Activated T-cell treated with anti-CD3 and anti-CD28 coated beads for 24 hours (primary cell): ENCODE results near the gene CELF2.

Experiments
- DNase-seq: peaks from one replicate; pipeline ENCODE4 v3.0.0-alpha.2; 2020; ENCODE audit warnings: low read depth

Gene CELF2

DNA sequence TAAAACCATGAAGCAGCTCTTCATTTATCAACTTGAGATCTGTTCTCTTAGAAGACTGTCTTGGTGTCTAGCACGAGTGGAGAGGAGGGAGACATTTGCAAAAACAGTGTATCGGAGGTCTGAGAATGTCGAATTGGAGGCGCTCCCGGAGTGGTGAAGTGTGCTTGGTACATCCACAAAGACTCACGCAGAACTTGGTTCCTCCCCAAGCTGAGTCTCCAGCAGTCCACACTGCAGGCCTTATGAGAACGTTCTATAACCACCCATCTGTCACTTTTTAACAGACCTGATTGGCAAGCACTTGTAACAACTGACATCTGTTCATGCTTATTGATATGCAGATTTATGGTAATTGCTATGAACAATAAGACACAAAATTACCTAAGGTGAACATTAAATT, 261.6 kb downstream of the CELF2 start:
- no peak for DNase-seq

DNA sequence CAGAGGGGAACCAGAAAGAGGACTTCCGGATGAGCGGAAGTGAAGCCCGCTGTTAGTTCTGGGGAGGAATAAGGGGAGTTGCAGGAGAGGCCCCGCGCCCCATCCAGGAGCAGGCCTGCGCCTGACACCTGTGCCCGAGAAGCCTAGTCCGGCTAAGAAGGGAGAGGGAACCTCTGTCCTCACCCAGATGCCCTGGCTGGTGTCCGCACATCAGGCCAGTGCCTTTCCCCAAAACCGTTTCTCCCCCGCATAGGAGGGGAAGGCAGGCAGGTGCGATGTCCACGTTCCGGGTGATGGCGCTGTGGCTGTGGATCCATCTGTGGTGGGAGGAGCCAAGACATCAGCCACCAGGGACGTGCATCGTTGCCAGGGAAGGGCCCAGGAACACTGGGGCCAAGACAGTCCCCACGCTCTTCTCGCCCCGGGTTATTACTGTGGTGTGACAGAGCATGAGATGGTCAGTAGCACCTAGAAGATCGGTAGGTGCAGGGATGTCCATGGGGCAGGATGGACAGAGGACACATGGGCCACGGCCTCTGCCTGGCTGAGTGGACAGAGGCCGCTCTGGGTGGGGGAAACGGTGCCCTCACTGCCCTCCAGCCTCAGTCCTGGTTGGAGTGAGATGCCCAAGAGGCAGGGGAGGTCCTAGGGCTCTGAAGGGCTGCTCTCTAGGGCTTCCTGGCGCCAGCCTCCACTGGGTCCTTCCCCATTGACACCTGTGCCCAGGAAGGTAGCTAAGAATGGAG, 262.7 kb downstream of the CELF2 start:
- DNase-seq, result no peak

DNA sequence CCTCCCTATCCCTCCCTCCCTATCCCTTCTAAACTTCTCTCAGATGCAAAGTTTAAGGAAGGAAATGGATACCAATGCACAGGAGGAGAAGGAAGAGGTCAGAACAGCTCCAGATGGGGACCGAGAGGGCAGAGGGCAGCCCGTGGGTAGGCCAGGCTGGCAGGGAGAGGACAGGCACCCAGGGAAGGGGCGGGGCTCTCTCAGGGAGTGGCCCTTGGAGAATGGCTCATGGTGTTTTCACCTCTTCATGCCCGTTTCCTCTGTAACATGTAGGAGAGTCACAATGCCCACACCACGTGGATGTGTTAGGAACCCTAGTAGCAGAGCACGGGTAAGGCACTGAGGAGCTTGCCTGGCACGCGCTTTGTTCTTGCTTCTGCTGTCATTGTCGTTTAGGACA, 264.5 kb downstream of the CELF2 start:
- no peak for DNase-seq

DNA sequence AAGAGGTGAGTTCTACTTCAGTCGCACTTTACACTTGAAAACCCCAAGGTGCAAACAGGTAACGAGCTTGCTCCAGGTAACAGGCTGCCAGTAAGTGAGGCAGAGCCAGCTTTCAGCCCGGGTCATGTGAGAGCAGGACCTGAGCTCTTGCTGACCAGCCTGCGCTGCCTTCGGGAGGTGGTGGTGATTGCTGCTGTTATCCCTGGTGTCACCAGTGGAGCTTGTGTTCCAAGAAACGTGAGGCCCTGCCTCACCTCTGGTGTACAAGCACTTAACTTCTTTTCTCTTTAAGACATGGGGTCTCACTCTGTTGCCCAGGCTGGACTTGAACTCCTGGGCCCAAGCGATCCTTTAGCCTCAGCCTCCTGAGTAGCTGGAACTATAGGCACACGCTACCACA, 265.0 kb downstream of the CELF2 start:
- no peak for DNase-seq

DNA sequence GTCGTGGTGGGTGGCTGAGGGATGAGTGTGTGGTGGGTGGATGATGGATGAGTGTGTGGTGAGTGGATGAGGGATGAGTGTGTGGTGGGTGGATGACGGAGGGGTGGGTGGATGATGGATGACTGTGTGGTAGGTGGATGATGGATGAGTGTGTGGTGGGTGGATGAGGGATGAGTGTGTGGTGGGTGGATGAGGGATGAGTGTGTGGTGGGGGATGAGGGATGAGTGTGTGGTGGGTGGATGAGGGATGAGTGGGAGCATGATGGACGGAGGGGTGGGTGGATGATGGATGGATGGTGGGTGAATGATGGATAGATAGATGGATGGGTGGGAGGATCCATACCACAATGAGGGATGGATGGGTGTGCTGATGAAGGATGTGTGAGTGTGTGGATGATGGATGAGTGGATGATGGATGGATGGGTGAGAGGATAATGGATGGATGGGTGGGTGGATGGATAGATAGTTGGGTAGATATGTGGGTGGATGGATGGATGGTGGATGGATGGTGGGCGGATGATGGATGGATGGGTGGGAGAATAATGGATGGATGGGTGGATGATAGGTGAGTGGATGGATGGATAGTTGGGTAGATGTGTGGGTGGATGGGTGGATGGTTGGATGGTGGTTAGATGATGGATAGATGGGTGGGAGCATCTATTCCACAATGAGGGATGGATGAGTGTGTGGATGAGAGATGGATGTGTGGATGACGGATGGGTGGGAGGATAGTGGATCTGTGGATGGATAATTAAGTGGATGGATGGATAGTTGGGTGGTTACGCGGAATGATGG, 266.8 kb downstream of the CELF2 start:
- no peak for DNase-seq

DNA sequence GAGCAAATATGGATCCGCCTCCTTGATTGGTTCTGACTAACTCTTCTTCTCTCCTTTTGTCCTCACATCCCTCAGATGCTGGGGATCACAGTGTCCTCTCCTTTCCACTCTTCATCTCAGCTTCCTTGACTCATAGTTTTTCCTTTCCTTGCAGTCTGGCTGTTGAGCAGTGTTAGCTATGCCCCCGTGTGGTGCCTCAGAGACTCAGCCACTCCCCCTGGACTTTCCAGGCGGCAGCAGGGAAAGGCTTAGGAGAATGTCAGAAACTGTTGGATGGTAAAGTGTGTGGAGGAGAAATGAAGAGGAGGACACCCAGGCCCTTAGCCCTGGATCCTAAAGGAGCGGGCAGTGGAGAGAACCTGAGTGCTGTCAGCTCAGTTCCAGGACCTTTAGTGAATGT, 267.5 kb downstream of the CELF2 start:
- no peak for DNase-seq

DNA sequence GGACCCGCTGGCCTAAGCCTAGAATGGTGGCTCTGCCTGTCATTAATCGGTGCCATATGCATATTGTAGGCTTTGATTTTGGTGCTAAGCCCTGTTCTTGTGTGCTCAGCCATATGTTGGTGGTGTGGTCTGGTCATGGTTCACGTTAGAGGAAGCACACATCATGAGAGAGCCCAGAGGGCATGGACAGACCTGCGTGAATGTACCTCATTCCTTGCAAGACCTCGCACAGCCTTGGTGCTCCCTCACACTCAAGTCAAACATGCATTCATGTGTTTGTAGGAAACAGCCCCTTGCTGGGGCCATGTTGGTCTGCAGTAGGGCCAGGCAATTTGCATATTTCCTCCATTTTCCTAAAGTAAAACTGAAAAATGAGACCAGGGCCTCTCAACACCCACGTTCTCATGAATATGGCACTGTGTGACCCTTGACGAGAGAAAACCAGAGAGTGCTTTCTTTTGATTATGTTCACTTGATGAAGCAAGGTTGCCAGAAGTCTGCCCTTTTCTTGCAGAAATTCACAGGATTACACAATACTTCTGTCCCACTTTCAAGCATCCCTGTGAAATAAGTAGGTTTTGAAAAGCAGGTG, 268.7 kb downstream of the CELF2 start:
- no peak for DNase-seq

DNA sequence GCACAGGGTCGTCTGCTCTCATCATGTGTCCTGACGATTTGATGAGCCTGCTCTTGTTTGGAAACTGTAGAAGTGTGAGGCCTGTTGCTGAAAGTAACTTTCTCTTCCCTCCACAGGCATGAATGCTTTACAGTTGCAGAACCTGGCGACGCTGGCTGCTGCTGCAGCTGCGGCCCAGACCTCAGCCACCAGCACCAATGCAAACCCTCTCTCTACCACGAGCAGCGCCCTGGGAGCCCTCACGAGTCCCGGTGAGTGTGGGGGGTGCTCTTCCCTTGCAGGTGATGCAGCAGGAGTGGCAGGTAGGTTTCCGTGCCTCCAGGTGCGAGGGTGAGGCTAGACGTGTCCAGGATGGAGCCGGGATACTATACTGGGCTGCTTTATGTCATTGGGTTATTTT, 270.6 kb downstream of the CELF2 start:
- no peak for DNase-seq

DNA sequence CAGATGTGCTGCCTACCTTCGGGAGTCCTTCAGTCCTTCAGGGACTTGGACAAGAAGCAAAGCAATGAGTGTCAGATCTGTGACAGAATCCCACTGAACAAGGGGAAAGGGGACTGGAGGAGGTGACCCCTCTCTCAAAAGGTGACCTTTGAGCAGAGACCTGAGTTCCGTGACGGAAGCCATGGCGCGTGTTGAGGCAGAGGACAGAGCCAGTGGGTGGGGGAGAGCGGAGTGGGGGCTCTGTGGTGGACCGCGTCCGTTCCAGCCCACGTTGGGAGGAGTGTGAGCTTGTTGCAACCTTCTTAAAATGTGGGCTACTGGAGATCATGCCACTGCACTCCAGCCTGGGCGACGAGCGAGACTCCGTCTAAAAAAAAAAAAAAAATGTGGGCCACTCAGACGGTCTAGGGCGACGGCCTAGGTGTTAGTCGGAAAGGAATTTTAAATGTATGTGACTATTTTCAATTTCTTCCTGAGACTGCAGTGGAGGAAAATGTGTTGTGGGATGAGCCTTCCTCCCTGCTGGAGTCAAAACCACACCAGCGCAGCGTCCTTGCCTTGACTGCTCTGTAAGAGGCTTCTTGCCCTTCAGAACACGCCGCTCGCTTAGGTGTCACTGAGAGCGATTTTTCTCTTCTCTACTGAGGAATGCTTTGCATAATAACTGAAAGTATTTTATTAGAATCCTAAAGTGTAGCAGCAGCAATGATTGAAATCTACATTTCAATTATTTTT, 272.7 kb downstream of the CELF2 start:
- DNase-seq, result no peak

DNA sequence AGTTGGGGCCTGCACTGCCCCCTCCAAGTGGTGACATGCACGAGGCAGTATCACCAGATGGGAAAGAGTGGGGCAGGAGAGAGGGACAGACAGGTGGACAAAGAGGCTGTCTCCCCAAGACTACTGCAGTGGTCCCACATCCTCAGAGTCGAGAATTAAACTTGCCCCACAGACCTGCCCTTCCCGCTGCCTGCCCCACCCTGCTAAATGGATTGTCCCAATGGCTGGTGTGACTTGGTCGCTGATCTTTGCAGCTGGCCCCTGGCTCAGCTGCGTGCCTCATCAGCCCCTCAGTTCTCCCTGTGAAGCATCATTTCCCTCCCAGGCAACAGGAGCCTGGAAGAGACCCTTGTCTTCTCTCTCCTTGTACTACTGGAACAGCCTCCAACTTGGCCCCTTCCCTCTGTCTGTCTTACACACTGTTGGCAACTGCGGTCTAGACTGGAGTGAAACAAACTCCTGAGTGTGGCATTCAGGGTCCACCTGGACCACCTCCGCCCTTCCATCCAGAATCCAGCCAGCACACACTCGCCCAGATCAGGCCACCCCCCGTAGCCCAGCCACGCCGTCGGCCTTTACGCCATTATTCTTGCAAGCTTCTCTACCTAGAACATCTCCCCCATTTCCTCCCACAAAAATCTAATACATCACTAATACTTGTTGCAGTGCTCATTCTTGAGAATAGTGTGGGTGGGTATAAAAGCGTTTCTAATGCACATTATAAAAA, 275.1 kb downstream of the CELF2 start:
- DNase-seq, result no peak

DNA sequence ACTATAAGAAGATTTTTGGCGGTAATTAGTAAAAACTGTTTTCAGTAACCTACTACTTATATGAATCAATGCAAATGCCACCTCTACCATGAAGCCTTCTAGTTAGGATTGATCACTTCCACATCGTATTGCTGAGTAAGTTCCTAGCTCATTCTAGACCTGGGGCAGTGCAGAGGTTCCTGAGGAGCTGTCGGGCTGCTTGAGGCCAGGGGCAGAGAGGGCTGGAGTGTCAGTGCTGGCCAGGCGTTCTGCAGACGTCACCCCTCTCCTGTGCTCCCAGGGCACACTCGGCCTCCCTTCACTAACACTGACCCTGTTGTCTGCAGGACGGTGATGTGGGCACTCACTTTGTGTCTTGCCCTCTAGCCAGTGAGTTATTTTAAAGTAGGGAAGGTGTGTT, 275.7 kb downstream of the CELF2 start:
- DNase-seq, result no peak

DNA sequence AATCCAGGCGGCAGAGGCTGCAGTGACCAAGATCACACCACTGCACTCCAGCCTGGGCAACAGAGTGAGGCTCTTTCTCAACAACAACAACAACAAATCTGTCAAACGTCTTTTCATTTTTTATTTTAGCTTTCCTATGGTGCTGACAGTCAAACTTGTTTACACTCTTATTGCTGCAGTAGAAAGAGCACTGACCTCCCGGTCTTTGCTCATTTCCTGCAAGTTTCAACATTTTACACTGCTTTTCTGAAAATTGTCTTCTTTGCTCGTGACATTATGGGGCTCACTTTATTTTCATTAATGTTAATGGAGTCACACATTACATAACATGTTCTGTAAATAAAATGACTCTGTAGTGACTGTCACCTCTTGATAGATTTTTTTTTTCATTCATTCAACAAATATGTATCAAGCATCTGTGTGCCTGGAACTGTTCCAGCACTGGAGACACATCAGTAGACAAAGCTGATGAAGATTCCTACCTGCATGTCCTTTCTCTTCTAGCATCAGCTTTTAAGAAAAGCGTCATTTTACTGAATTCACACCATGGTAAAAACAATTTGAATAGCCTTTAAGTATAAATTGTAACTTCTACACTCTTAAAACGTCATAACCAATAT, 277.3 kb downstream of the CELF2 start:
- no peak for DNase-seq

DNA sequence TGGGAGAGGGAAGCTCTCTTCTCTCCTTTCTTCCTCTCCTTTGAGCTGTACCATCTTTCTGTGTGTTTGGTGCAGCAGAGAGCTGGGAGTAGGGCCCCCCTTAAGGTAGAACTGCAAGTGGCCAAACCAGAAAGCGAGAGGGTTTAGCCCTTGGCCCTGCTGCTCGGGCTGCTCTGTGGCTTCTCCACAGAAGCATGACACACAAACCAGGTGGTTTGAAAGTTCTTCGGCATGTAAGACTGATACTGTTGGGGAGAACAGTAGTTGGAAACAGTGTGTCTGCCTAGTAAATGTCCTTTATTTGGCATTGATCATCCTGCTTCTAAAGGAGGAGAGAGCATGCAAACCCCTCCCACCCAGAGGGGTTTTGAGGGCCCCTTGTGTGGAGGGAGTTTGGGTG, 277.8 kb downstream of the CELF2 start:
- no peak for DNase-seq

DNA sequence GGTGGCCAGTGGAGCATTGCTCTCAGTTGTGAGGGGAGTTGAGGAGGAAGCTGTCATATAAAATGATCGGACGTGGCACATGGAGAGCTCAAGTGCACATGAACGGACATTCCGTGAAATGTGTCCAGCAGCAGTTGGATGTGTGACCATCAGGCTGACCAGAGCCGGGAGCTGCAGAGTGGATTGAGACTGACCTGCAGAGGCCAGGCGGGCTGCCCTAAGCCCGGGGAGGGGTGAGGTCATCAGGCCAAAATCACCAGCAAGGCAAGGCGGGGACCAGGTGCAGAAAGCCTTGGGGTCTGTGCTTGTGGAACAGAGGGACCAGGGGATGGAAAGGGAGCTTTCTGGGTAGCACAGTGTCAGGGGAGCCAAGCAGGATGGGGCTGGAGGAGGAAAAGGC, 279.5 kb downstream of the CELF2 start:
- DNase-seq, result no peak

DNA sequence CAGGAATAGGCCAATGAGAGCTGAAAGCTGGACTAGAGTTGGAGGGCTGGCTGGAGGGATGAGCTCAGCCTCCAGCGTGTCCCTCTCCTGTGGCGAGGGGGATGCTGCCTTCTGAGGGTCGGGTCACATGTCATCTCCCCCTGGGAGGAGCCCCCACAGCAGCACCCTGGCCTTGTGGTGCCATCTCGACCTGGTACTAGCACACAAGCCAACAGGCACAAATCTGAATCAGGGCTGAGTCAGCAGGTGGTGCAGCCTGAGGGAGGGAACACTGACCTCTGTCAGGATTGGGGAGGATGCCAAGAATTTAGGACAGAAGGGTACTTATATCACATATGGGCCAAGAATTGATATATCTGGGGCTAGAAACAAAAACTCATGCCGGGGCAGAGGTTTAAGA, 280.4 kb downstream of the CELF2 start:
- no peak for DNase-seq

DNA sequence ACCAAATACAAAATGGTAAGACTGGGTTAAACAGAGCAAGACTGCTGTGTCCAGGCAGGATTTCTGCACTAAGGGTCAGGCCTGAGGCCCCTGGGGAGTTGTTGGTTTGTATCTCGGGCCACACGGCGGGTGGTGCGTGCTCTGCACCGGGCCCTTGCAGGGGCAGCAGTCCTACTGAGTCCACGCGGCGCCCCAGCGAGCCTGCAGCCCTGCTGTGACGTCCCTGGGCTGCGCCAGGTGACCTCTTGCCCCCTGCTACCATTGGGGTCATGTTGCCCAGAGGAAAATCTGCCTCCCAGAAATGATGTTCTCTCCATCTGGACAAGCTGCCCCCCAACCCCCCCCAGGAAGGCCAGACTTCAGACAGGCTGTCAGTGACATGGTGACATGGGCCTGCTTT, 281.5 kb downstream of the CELF2 start:
- no peak for DNase-seq

DNA sequence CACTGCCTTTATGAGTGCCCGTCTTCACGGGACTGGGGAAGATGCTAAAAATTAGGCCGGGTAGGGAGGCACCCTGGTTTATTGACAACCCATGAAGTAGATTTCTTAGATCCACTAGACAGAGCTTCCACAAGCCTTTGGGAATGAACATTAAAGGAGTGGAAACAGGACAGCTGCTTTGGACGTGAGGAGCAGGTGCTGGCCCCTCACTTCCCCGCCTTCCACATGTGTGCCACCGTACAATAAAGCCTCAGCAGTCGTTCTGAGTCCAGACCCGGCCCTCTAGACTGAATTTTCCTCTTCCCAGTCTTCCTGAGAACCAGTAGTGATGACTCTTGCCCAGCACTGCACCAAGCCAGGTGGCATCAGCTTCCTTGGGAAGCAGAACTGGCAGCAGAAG, 282.4 kb downstream of the CELF2 start:
- DNase-seq, result no peak

DNA sequence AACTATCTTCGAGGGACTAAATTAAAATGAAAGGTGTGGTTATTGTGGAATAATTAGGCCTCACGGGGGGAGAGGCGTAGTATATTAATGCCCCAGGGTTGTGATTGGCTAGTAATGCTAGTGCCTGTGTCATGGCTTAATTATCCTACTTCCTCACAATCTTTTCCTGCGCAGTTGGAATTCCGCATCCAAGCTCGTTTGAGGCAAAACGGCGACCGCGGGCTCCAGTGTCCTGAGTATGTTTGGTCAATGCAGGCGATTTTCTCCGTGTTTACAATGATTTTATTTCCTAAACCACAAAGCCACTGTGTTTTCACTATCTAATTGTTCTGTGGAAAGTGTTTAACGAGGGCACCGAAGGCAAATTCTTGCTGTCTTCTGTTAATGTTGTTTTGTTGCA, 282.9 kb downstream of the CELF2 start:
- DNase-seq, result no peak

DNA sequence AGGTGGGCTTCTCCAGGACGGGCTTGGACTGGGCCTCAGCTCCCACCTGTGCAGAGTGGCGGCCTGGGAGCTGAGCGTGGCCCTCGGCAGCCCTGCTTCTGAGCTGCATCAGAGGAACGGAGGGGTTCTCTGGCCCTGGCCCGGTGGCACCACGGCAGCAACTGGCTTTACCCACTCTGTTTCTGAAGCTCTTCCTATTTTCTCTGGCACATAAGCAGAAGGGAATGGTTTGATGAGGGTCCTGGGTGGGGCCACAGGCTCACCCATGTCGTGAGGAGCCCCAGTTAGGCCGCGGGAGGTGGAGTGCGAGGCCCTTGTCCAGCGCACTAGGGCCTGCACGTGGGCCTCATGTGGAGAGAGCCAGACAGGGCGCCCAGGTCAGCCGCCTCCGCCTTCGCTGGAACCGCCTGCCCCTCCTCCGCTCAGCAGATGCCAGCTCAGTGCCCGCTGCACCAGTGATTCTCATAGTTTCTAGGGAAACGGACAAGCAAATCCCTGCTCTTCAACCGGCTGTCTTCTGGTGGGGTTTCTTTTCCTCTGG, 284.0 kb downstream of the CELF2 start:
- no peak for DNase-seq

DNA sequence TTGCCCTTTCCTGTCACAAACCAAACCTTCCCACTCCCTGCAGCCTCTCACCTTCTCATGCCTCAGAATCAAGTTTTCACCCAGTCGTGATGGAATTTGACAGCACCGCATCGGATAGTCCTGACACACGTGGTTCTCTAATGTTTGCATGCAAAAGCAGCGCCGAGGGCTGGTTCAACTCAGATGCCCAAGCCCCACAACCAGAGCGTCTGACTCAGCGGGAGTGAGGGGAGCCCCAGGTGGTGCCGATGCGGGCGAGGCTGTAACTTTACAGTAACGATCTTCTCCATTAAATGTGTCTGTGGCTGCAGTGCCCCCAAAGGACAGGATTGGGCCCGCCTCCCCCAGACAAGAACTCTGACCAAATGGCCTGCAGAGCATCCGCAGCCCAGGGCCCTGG, 284.5 kb downstream of the CELF2 start:
- DNase-seq, result no peak
